Dendritic cell treated with granulocyte-macrophage colony-stimulating factor and Interleukin-4, amounts not matched to agents 40 ng/mL and 50 ng/mL, for 4 days (primary cell): ENCODE measurements around the gene SLIT1.
"Not testable (repeated sequence)": the region's sequence is repeated elsewhere in the genome, so short reads cannot be mapped to it uniquely, and the experiment has no call there.

Experiments used
- H3K27ac Mint-ChIP-seq: one replicate; pipeline ENCODE4 v1.8.0; 2022; ENCODE audit warnings: mild to moderate bottlenecking, mixed read lengths
- H3K27me3 Mint-ChIP-seq: one replicate; pipeline ENCODE4 v1.8.0; 2022; ENCODE audit warnings: mild to moderate bottlenecking, mixed read lengths
- H3K36me3 Mint-ChIP-seq: one replicate; pipeline ENCODE4 v1.8.0; 2022; ENCODE audit warnings: low read depth, mixed read lengths
- H3K4me1 Mint-ChIP-seq: one replicate; pipeline ENCODE4 v1.8.0; 2022; ENCODE audit warnings: low read depth, mixed read lengths
- H3K4me3 Mint-ChIP-seq: one replicate; pipeline ENCODE4 v1.8.0; 2022; ENCODE audit warnings: mild to moderate bottlenecking, moderate library complexity, mixed read lengths
- H3K9me3 Mint-ChIP-seq: one replicate; pipeline ENCODE4 v1.8.0; 2022; ENCODE audit warnings: mixed read lengths
- intact Hi-C: fragments of 100-400 bp; cut with micrococcal nuclease; formaldehyde crosslinking; loops from one replicate; pipeline ENCODE4 v1.15.0; 2022

Gene SLIT1

DNA sequence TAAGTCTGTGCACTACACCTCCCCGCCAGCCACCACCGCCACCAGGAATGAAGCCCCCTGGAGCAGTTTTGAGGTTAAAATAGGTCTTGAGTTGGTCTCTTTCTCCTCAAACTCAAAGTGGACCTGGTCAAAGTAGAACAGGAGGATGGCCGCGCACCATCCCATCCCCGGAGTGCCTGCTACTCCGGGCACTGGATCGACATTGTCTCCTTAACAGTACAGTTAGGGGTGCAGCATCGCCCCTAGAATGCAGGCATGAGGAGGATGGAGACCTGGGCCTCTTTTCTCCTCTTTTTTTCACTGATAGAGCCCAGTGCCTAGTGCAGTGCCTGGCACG is 145.5 kb downstream of the SLIT1 start:
- no peaks in the 10 kb centered on the region for H3K9me3 Mint-ChIP-seq
- intact Hi-C loops: no loop called here
- H3K4me3 Mint-ChIP-seq: no peak overlapping the region
- H3K36me3 Mint-ChIP-seq: no peaks in the 10 kb centered on the region
- H3K4me1 Mint-ChIP-seq: peaks cover 35% of the 10 kb centered on the region
- H3K27ac Mint-ChIP-seq: no peak overlapping the region
- peaks cover 11% of the 10 kb centered on the region for H3K27me3 Mint-ChIP-seq

DNA sequence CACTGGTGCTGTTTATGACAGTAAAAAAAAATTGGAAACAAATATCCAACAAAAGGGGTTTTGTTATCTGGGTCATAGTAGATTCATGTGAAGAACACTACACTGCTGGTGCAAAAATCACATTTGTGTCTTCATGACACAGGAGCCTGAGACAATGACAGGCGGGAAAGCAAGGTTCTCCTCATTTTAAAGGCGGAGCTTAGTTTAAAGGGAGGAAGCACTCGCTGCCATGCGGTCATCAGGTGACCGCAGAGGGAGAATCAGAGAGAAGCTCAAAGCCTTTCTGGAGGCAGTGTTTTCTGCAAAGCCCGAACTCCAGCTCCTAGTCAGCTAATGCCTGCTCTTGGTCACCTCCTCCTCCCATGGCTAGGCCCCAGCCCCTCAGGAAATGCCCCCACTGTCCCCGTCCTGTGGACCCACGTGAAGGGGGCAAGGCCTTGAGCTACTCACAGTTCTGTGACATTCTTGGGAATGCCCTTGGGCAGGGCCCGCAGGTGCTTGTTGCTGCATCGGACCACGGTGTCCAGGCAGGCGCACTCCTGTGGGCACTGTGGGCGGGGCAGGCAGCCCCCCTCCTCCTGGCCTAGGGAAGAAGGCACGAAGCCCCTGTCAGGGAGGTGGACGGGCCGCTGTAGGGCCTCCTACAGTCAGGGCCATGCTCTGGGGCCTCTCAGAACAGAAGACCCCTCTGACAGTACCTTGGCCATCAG is 146.1 kb downstream of the SLIT1 start:
- Mint-ChIP-seq H3K27ac (no peak overlapping the region), H3K4me1 (peaks cover 39% of the 10 kb centered on the region), H3K36me3 (no peaks in the 10 kb centered on the region), H3K27me3 (peaks cover 14% of the 10 kb centered on the region), H3K4me3 (no peak overlapping the region), H3K9me3 (no peaks in the 10 kb centered on the region)
- intact Hi-C loops: no loop called here

DNA sequence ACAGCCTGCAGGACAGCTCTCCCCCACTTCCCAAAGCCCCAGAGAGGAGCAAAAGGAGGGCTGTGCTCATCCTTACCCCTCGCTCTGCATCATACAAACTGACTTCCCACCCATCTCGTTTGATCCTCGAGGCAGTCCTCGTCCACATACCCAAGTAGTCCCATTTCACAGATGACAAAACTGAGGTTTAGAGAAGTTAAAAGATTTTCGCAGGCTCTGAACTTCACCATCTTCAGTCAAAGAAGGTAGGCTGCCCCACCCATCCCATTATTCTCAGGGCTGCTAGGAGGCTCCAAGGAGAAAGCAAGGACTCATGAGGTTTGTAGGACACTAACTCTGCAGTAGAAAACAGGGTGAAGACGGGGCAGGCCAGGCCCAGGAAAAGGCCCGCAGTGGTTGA is 147.1 kb downstream of the SLIT1 start:
- no peaks in the 10 kb centered on the region for H3K9me3 Mint-ChIP-seq
- intact Hi-C loops: no loop called here
- no peaks in the 10 kb centered on the region for H3K36me3 Mint-ChIP-seq
- peaks cover 39% of the 10 kb centered on the region for H3K4me1 Mint-ChIP-seq
- peak overlapping the region; percentile 62 for H3K27ac Mint-ChIP-seq
- no peak overlapping the region for H3K4me3 Mint-ChIP-seq
- H3K27me3 Mint-ChIP-seq: peaks cover 14% of the 10 kb centered on the region

DNA sequence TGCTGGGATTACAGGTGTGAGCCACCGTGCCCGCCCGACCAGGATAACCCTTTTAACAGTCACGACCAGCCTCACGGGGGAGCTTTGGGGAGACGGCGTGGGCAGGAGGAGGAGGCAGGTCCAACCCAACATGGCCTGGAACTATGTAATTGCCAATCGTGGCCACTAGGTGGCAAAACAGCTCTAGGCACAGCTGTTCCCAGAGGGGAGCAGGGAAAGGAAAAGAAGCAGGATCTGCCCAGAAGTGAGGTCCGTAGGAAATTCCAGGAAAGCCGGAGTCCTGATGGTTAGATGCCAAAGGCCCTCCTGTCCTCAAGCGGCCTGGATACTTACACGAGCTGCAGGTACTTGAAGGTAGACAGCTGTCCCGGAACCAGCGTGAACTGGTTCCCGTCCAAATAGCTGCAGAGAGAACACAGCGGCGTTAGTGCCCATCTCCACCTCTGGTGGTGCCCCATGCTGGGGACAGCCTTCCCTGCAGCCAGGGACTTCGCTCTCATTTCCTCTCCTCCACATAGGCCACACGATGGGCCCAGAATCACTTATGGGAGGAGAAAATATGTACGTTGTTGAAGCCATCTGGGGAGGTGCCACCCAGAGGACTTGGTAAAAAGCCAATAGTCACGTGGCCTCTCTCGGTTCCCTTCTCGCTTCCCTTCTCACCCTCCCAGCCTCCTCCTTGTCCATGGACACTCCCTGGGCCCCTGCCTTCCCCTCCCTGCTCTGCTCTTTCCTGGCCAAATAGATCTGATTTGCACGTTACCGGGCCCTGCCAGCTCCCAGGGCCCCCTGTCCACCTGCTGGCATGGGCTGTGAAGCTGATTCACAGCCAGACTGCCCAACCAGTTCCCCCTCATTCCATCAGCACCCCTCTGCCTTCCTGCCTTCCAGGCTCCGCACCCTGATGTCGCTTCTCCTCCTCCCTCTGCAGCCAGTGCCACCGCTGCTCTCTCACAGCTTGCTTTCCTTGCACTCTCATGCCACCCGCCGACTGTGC is 148.1 kb downstream of the SLIT1 start:
- Mint-ChIP-seq H3K4me1 (peaks cover 39% of the 10 kb centered on the region), H3K9me3 (no peaks in the 10 kb centered on the region), H3K4me3 (peak overlapping the region; percentile 44), H3K27me3 (peaks cover 14% of the 10 kb centered on the region), H3K36me3 (no peaks in the 10 kb centered on the region), H3K27ac (peak overlapping the region; percentile 62)
- intact Hi-C loops: no loop called here

DNA sequence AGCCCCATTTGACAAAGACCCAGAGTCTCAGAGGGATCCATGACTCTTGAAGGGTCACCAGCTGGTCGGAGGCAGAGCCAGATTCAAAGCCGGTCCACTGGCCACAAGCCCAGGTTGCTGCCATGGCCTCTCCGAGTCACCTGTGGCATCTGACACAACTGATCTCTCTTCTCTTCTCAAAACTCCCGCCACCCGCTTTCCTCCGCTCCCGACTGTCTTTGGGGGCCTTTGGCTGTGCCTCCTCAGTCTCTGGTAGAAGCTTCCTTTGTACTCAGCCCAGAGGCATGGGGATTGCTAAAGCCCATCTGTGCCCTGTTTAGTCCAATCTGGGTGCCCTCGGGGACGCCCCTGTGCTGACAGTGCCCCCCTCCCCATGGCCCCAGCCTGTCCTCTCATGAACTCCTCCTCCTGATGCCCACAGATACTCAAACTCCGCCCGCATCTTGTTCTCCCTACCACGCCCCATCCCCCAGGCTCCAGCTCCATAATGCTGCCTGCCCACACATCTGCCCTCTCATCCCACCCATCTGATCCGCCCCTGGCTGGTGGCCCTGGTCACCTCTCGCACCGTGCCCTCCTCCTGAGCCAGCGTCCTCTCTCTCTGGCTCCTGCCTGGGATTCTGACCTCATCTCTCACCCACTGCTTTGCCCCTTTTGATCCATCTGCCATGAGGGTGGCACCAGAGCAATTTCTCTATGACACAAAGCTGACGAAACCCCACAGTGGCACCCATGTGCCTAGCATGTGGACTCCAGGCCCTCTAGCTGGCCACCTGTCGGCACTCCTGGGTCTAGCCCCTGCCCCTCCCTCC is 150.6 kb downstream of the SLIT1 start:
- H3K9me3 Mint-ChIP-seq: no peaks in the 10 kb centered on the region
- peaks cover 12% of the 10 kb centered on the region for H3K27me3 Mint-ChIP-seq
- H3K4me3 Mint-ChIP-seq: no peak overlapping the region
- peak overlapping the region; percentile 11 for H3K27ac Mint-ChIP-seq
- H3K36me3 Mint-ChIP-seq: no peaks in the 10 kb centered on the region
- intact Hi-C loops: no loop called here
- peaks cover 39% of the 10 kb centered on the region for H3K4me1 Mint-ChIP-seq

DNA sequence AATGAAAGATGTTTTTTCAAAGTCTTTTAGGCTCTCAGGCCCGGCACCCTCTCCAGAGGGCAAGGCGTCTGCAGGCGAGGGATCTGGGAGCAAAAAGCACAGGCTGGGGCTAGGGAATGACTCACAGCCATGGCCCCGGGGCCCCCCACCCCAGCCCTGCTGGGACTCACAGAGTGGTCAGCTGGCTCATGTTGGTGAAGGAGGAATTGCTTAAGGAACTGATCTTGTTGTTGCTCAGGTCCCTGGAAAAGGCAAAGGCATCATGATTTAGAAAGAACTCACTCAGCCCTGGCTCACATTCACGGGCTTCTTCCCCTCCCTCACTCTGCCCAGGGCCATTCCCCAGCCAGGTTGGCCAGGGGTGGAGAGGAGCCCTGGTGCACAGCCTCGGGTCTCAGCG is 151.5 kb downstream of the SLIT1 start:
- intact Hi-C loops: no loop called here
- Mint-ChIP-seq H3K4me1 (peaks cover 39% of the 10 kb centered on the region), H3K27ac (no peak overlapping the region), H3K27me3 (peaks cover 12% of the 10 kb centered on the region), H3K4me3 (no peak overlapping the region), H3K36me3 (no peaks in the 10 kb centered on the region), H3K9me3 (no peaks in the 10 kb centered on the region)

DNA sequence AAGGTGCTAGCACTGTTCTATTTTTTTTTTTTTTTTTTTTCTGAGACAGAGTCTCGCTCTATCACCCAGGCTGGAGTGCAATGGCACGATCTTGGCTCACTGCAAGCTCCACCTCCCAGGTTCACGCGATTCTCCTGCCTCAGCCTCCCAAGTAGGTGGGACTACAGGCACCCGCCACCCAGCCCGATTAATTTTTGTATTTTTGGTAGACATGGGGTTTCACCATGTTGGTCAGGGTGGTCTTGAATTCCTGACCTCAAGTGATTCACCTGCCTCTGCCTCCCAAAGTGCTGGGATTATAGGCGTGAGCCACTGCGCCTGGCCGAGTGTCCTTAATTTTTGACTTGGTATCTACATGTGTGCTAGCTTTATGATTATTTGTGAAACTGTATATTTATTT is 151.9 kb downstream of the SLIT1 start:
- H3K36me3 Mint-ChIP-seq, H3K9me3 Mint-ChIP-seq, intact Hi-C loops, H3K4me3 Mint-ChIP-seq, H3K27ac Mint-ChIP-seq: not testable (repeated sequence)
- peaks cover 12% of the 10 kb centered on the region for H3K27me3 Mint-ChIP-seq
- peaks cover 39% of the 10 kb centered on the region for H3K4me1 Mint-ChIP-seq

DNA sequence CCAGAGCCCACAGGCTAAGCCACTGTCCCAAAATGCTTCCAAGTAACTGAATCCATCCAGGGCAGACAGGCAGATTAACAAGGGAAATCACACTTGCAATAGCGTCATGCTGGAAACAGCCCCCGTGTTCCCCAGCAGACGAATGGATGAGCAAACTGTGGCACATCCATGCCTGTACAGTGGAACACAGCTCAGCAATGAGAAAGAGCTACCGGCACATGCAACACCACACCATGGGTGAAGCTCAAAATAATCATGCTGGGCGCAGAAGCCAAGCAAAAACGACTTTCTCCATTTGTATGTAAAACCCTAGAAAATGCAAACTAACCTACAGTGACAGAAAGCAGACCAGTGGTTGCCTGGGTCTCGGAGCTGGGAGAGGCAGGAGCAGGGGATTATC is 153.1 kb downstream of the SLIT1 start:
- no peaks in the 10 kb centered on the region for H3K36me3 Mint-ChIP-seq
- H3K9me3 Mint-ChIP-seq: no peaks in the 10 kb centered on the region
- H3K4me3 Mint-ChIP-seq: no peak overlapping the region
- peaks cover 12% of the 10 kb centered on the region for H3K27me3 Mint-ChIP-seq
- no peak overlapping the region for H3K27ac Mint-ChIP-seq
- intact Hi-C loops: no loop called here
- H3K4me1 Mint-ChIP-seq: peaks cover 27% of the 10 kb centered on the region

DNA sequence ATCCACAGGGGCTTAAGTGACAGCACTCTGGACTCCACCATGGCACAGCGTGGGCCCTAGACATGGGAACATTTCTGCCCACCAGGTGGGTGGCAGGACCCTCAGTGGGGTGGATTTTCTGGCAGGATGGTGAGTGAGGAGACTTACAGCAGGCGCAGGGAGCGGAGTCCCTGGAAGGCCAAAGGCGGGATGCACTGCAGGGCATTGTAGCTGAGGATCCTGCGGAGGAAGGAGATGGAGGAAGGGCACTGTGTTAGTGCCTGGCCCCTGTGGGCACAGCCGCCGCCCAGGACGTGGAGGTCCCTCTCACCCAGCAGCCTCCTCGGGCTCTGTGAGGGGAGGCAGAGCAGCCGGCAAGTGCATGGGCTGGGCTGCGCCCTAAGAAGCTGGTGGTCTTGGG is 154.3 kb downstream of the SLIT1 start:
- H3K9me3 Mint-ChIP-seq: no peaks in the 10 kb centered on the region
- H3K27ac Mint-ChIP-seq: no peak overlapping the region
- intact Hi-C loops: no loop called here
- H3K27me3 Mint-ChIP-seq: peaks cover 12% of the 10 kb centered on the region
- H3K4me1 Mint-ChIP-seq: peaks cover 15% of the 10 kb centered on the region
- no peak overlapping the region for H3K4me3 Mint-ChIP-seq
- no peaks in the 10 kb centered on the region for H3K36me3 Mint-ChIP-seq

DNA sequence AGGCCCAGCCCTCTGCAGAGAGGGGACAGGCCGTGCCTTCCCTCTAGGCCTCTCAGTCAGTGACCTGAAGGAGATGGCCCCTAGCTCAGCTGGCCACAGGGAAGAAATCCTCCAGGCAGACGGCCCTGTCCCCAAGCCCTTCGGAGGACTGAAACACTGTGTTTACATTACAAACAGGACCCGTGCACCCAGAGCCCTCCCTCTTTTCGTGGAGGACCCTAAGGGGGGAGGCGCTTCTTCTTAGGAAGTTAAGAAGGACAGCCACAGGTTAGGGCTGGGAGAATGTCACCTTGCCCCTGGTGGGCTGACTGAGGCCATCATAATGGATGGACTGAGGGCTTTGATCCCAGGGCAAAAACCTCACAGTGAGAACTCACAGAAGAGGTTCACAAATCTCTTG is 154.9 kb downstream of the SLIT1 start:
- H3K9me3 Mint-ChIP-seq: no peaks in the 10 kb centered on the region
- no peaks in the 10 kb centered on the region for H3K36me3 Mint-ChIP-seq
- intact Hi-C loops: no loop called here
- peaks cover 9% of the 10 kb centered on the region for H3K4me1 Mint-ChIP-seq
- peaks cover 9% of the 10 kb centered on the region for H3K27me3 Mint-ChIP-seq
- H3K27ac Mint-ChIP-seq: no peak overlapping the region
- H3K4me3 Mint-ChIP-seq: no peak overlapping the region

DNA sequence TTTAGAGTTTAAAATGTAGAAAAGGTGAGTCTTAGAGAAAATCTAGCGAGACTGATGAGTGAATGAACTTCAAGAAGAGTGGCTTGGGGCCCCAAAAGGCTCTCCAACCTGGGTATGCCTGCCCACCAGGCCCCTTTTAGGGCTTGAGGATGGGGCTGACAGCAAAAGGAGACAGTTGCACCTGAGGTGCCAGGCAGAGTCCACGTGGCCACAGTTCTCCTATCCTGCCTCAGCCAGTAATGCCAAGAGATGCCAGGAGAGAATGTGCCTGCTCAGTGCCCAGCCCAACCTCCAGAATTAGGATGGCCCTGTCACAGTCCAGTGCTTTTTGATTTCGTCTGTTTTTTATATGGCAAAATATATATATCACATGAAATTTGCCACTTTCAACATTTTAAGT is 156.5 kb downstream of the SLIT1 start:
- Mint-ChIP-seq H3K9me3 (no peaks in the 10 kb centered on the region), H3K27ac (no peak overlapping the region), H3K4me1 (no peaks in the 10 kb centered on the region), H3K4me3 (no peak overlapping the region), H3K27me3 (no peaks in the 10 kb centered on the region), H3K36me3 (no peaks in the 10 kb centered on the region)
- intact Hi-C loops: loop anchor here (5.0 to 10.0 kb wide), 5 partner anchors 117 to 634 kb away; no protein-coding TSS in a partner anchor

DNA sequence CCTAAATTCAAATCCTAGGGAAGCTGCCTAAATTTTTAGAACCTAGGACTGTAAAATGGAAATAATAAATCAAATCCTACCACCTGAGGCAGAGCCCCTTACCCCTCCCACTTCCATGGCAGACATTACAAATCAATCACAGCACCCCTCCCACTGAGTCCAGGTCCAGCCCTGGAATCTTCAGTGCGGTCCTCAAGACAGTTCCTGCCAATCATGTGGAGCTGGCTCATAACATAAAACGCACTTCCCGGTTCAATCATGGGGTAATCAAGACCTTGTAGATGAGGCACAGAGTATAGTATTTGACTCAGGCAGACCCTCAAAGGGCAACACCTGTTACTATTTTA is 157.0 kb downstream of the SLIT1 start:
- Mint-ChIP-seq H3K9me3 (no peaks in the 10 kb centered on the region), H3K27me3 (no peaks in the 10 kb centered on the region), H3K36me3 (no peaks in the 10 kb centered on the region), H3K4me1 (peaks cover 2% of the 10 kb centered on the region), H3K4me3 (no peak overlapping the region), H3K27ac (no peak overlapping the region)
- intact Hi-C loops: loop anchor here (5.0 to 10.0 kb wide), 5 partner anchors 117 to 634 kb away; no protein-coding TSS in a partner anchor

DNA sequence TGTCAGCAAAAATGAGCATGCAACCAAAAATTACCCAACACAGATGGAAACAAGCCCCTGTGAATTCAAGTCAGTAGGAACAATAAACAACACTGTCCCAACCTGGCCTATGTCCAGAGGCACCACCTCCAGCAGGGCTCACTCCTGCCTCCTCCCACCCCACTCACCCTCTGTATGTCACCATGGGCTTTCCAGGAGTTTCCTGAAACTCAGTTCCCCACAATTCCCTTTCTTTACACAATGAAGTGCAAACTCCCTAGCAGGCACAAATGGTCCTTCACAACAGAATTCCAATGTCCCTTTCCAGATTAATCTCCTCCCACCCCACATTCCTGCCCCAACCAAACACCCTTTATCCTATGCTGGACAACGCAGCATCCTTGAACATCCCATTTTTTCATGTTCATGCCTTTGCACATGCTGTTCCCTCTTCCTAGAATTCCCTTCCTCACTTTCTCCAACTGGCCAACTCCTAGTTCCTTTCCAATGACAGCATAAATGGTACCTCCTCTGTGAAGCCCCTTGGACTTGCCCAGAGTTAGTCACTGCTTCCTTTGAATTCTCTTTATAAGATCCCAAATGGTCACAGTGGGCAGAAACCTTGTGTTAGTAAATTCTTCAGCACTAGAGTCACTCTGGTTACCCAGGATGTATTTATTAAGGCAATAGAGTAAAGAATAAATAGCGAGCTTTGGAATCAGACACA is 157.5 kb downstream of the SLIT1 start:
- Mint-ChIP-seq H3K36me3 (no peaks in the 10 kb centered on the region), H3K27ac (no peak overlapping the region), H3K4me1 (peaks cover 5% of the 10 kb centered on the region), H3K9me3 (no peaks in the 10 kb centered on the region), H3K27me3 (no peaks in the 10 kb centered on the region), H3K4me3 (no peak overlapping the region)
- intact Hi-C loops: loop anchor here (5.0 to 10.0 kb wide), 5 partner anchors 116 to 633 kb away; no protein-coding TSS in a partner anchor
